ENCODE measurements around the gene NAALADL2.
"Not testable (repeated sequence)": the region's sequence is repeated elsewhere in the genome, so short reads cannot be mapped to it uniquely, and the experiment has no call there.

The NAALADL2 gene

GRCh38 chr3:175155172-175155571 lies 296.0 kb downstream of the NAALADL2 start:
- no peaks in the 10 kb centered on the region for H4K20me1 ChIP-seq (ENCODE audit: insufficient read depth)
- no peaks in the 10 kb centered on the region for H3K27me3 ChIP-seq (ENCODE audit: insufficient read depth, low read depth)
- H3K4me3 ChIP-seq (IDR thresholded peaks at IDR 0.05; ENCODE audit: insufficient read depth, low read depth, low read length), result no peak overlapping the region
- H2AFZ ChIP-seq (ENCODE audit: low read depth), result no peak overlapping the region
- no peak overlapping the region for H3K27ac ChIP-seq
- H3K4me2 ChIP-seq, result no peak overlapping the region
- H3K9ac ChIP-seq, result no peak overlapping the region
- TF ChIP-seq CTCF (conservative IDR thresholded peaks at IDR 0.05; ENCODE audit: low read depth, low read length), result no peak
- no peaks in the 10 kb centered on the region for H3K79me2 ChIP-seq (ENCODE audit: insufficient read depth, low read depth)
- H3K36me3 ChIP-seq (ENCODE audit: insufficient read depth), result no peaks in the 10 kb centered on the region
- peaks cover 43% of the 10 kb centered on the region for H3K4me1 ChIP-seq (ENCODE audit: low read depth, poor library complexity, severe bottlenecking)

GRCh38 chr3:175159202-175159601 lies 300.1 kb downstream of the NAALADL2 start:
- no peak for TF ChIP-seq CTCF (conservative IDR thresholded peaks at IDR 0.05; ENCODE audit: low read depth, low read length)

GRCh38 chr3:175161291-175161690 lies 302.2 kb downstream of the NAALADL2 start:
- Histone ChIP-seq H3K79me2 (ENCODE audit: insufficient read depth, low read depth) (no peaks in the 10 kb centered on the region), H3K27ac (no peak overlapping the region), H3K4me3 (IDR thresholded peaks at IDR 0.05; ENCODE audit: insufficient read depth, low read depth, low read length) (no peak overlapping the region), H2AFZ (ENCODE audit: low read depth) (no peak overlapping the region), H3K4me1 (ENCODE audit: low read depth, poor library complexity, severe bottlenecking) (no peaks in the 10 kb centered on the region), H3K4me2 (no peak overlapping the region), H3K9ac (no peak overlapping the region), H3K36me3 (ENCODE audit: insufficient read depth) (no peaks in the 10 kb centered on the region), H3K27me3 (ENCODE audit: insufficient read depth, low read depth) (no peaks in the 10 kb centered on the region), H4K20me1 (ENCODE audit: insufficient read depth) (no peaks in the 10 kb centered on the region)
- TF ChIP-seq CTCF (conservative IDR thresholded peaks at IDR 0.05; ENCODE audit: low read depth, low read length), result no peak

More at GRCh38 chr3:175159202-175159601, 300.1 kb downstream of the NAALADL2 start:
- no peak overlapping the region for H3K27ac ChIP-seq
- H3K4me2 ChIP-seq, result no peak overlapping the region
- H4K20me1 ChIP-seq (ENCODE audit: insufficient read depth), result no peaks in the 10 kb centered on the region
- no peaks in the 10 kb centered on the region for H3K27me3 ChIP-seq (ENCODE audit: insufficient read depth, low read depth)
- no peak overlapping the region for H3K9ac ChIP-seq
- H3K4me3 ChIP-seq (IDR thresholded peaks at IDR 0.05; ENCODE audit: insufficient read depth, low read depth, low read length), result no peak overlapping the region
- peaks cover 2% of the 10 kb centered on the region for H3K4me1 ChIP-seq (ENCODE audit: low read depth, poor library complexity, severe bottlenecking)
- no peak overlapping the region for H2AFZ ChIP-seq (ENCODE audit: low read depth)
- no peaks in the 10 kb centered on the region for H3K79me2 ChIP-seq (ENCODE audit: insufficient read depth, low read depth)
- no peaks in the 10 kb centered on the region for H3K36me3 ChIP-seq (ENCODE audit: insufficient read depth)

- no peak overlapping the region for H2AFZ ChIP-seq (ENCODE audit: low read depth)
- TF ChIP-seq CTCF (conservative IDR thresholded peaks at IDR 0.05; ENCODE audit: low read depth, low read length), result no peak
- H3K4me2 ChIP-seq, result no peak overlapping the region
- no peaks in the 10 kb centered on the region for H3K27me3 ChIP-seq (ENCODE audit: insufficient read depth, low read depth)
- H3K27ac ChIP-seq, result no peak overlapping the region
- H3K9ac ChIP-seq, result no peak overlapping the region
- no peaks in the 10 kb centered on the region for H3K4me1 ChIP-seq (ENCODE audit: low read depth, poor library complexity, severe bottlenecking)
- no peaks in the 10 kb centered on the region for H3K79me2 ChIP-seq (ENCODE audit: insufficient read depth, low read depth)
- no peaks in the 10 kb centered on the region for H3K36me3 ChIP-seq (ENCODE audit: insufficient read depth)
- no peaks in the 10 kb centered on the region for H4K20me1 ChIP-seq (ENCODE audit: insufficient read depth)
- H3K4me3 ChIP-seq (IDR thresholded peaks at IDR 0.05; ENCODE audit: insufficient read depth, low read depth, low read length), result no peak overlapping the region
Measured at GRCh38 chr3:175163686-175164085, 304.6 kb downstream of the NAALADL2 start.

- H3K4me2 ChIP-seq; H3K27me3 ChIP-seq (ENCODE audit: insufficient read depth, low read depth); H3K36me3 ChIP-seq (ENCODE audit: insufficient read depth); H3K79me2 ChIP-seq (ENCODE audit: insufficient read depth, low read depth); H4K20me1 ChIP-seq (ENCODE audit: insufficient read depth); H3K9ac ChIP-seq; H3K4me1 ChIP-seq (ENCODE audit: low read depth, poor library complexity, severe bottlenecking); H2AFZ ChIP-seq (ENCODE audit: low read depth); H3K27ac ChIP-seq; H3K4me3 ChIP-seq (IDR thresholded peaks at IDR 0.05; ENCODE audit: insufficient read depth, low read depth, low read length): not testable (repeated sequence)
Measured at GRCh38 chr3:175173117-175173516, 314.0 kb downstream of the NAALADL2 start.
